Endothelial cell of umbilical vein (primary cell): ENCODE results near the gene CD34.

ENCODE experiments used
- CTCF ChIP-seq, 2 donors: IDR thresholded peaks; 1 replicate in 1 of 2; 2 replicates in 1 of 2; pipeline ENCODE4 v1.5.1; 2011; ENCODE audit warnings: low read length in 2 of 2, mild to moderate bottlenecking in 2 of 2, moderate library complexity in 2 of 2, control low read depth in 1 of 2, inconsistent platforms in 1 of 2, low read depth in 1 of 2; ENCODE audit not compliant: insufficient read depth in 1 of 2; ENCODE audit errors: extremely low read depth in 1 of 2
- EZH2 ChIP-seq: IDR thresholded peaks from 2 replicates; pipeline ENCODE4 v1.6.1; 2012; ENCODE audit warnings: borderline replicate concordance, low read depth, mild to moderate bottlenecking, moderate library complexity, low read length, inconsistent platforms; ENCODE audit not compliant: severe bottlenecking
- JUN ChIP-seq: IDR thresholded peaks from 2 replicates; pipeline ENCODE4 v1.6.1; 2011; ENCODE audit warnings: borderline replicate concordance, low read depth; ENCODE audit not compliant: insufficient read length, insufficient read depth
- MYC ChIP-seq: IDR thresholded peaks from one replicate; pipeline ENCODE4 v1.6.1; 2011; ENCODE audit warnings: mild to moderate bottlenecking, low read depth, low read length

GRCh38 chr1:207847116-207847515, 63.8 kb downstream of the CD34 start:
- TF ChIP-seq CTCF (IDR thresholded peaks at IDR 0.05; ENCODE audit: extremely low read depth in 1 of 2, insufficient read depth in 1 of 2, low read depth in 1 of 2, low read length in 2 of 2), result no peak
- peak; percentile 41 for TF ChIP-seq JUN
- TF ChIP-seq EZH2, result no peak
- no peak for TF ChIP-seq MYC
